ENCODE measurements around the gene SCYL1.

DNA sequence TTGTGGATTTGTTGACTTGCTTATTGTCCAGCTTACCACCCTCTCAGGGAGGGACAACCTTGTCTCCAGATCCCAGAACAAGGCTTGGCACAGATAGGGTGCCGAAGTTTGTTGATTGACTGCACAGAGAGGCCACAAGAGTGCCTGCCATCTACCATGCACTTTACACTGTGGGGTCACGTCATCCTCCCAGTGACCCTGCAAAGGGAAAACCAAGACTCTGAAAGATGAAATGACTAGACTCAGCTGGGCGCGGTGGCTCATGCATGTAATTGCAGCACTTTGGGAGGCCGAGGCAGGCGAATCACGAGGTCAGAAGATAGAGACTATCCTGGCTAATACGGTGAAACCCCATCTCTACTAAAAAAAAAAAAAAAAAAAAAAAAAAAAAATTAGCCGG lies 37.9 kb downstream of the SCYL1 start:
- TF ChIP-seq CTCF (IDR thresholded peaks at IDR 0.05; ENCODE audit: low read length) (no peak), EZH2phosphoT487 (IDR thresholded peaks at IDR 0.05; ENCODE audit: low read length) (no peak)

Measured in MM.1S (cell line).